Panc1 (cell line): ENCODE data around the gene ABCA7. TPM values are rescaled to one million over a fixed set of nuclear protein-coding genes. Genes with fewer than 3 reads are reported as not detected.

ENCODE experiments used
- ATAC-seq: fragments of 200-7000 bp; cut with Tn5 transposase; 2 replicates; pipeline ENCODE4 v1.9.1; 2020; ENCODE audit warnings: mild to moderate bottlenecking, moderate library complexity
- BruUV-seq: library from RNA; stranded (reverse); fragments of 400-500 nt; replicated peaks from 2 replicates; lab custom pipeline; 2021; lab: Mats Ljungman, UMichigan
- CTCF ChIA-PET: fragments of 300-600 bp; sonication (Branson Sonifier 250); formaldehyde crosslinking; loops from one replicate; lab custom pipeline; 2022; ENCODE audit warnings: antibody characterized with exemption; lab: Charles Lee
- POLR2A ChIA-PET: fragments of 300-600 bp; sonication (Branson Sonifier 250); formaldehyde crosslinking; loops from one replicate; lab custom pipeline; 2022; ENCODE audit warnings: antibody characterized with exemption; lab: Charles Lee
- DNase-seq: peaks from one replicate; pipeline ENCODE4 v3.0.0-alpha.2; 2010; ENCODE audit warnings: low read depth, low spot score
- H3K27ac ChIP-seq: 2 replicates; pipeline ENCODE4 v1.5.1; 2011; ENCODE audit warnings: mild to moderate bottlenecking, low read length, inconsistent platforms
- H3K27me3 ChIP-seq: fragments of 200-500 bp; sonication (Bioruptor generic); 2 replicates; pipeline ENCODE4 v1.6.0; 2014; ENCODE audit warnings: low read length, inconsistent platforms; ENCODE audit not compliant: control insufficient read depth, insufficient read depth
- H3K36me3 ChIP-seq: fragments of 200-500 bp; sonication (Bioruptor generic); 2 replicates; pipeline ENCODE4 v1.5.1; 2014; ENCODE audit warnings: inconsistent platforms, mild to moderate bottlenecking, low read length, moderate library complexity; ENCODE audit not compliant: control insufficient read depth, insufficient read depth
- H3K4me1 ChIP-seq: 2 replicates; pipeline ENCODE4 v1.5.1; 2011; ENCODE audit warnings: inconsistent platforms, mild to moderate bottlenecking, low read length, moderate library complexity; ENCODE audit not compliant: control insufficient read depth, insufficient read depth
- H3K4me3 ChIP-seq, 2 experiments: 2 replicates each; pipeline ENCODE4 v1.5.1; 2011 to 2012; ENCODE audit warnings: low read depth in 2 of 2, low read length in 2 of 2, mild to moderate bottlenecking in 2 of 2, inconsistent platforms in 1 of 2, moderate library complexity in 1 of 2
- H3K9me3 ChIP-seq: fragments of 200-500 bp; sonication (Bioruptor generic); 2 replicates; pipeline ENCODE4 v1.5.1; 2014; ENCODE audit warnings: low read depth, mild to moderate bottlenecking, inconsistent platforms, low read length, moderate library complexity; ENCODE audit not compliant: control insufficient read depth, insufficient read depth
- CTCF ChIP-seq: fragments of 450-650 bp; IDR thresholded peaks from 2 replicates; pipeline ENCODE4 v1.5.1; 2017; ENCODE audit warnings: mild to moderate bottlenecking
- POLR2AphosphoS5 ChIP-seq: IDR thresholded peaks from 2 replicates; pipeline ENCODE4 v1.6.1; 2012; ENCODE audit warnings: mild to moderate bottlenecking, low read depth, low read length, moderate library complexity
- REST ChIP-seq, 2 experiments: IDR thresholded peaks; 2 replicates each; pipeline ENCODE4 v1.6.1; 2011 to 2012; ENCODE audit warnings: low read depth in 2 of 2, control low read depth in 1 of 2, low read length in 1 of 2, mild to moderate bottlenecking in 1 of 2, moderate library complexity in 1 of 2; ENCODE audit not compliant: insufficient read depth in 1 of 2
- SIN3A ChIP-seq: IDR thresholded peaks from 2 replicates; pipeline ENCODE4 v1.6.1; 2012; ENCODE audit warnings: low read depth, mild to moderate bottlenecking, low read length, moderate library complexity, borderline replicate concordance; ENCODE audit not compliant: insufficient read depth
- TCF7L2 ChIP-seq: IDR thresholded peaks from 2 replicates; pipeline ENCODE4 v1.6.1; 2011; ENCODE audit warnings: mild to moderate bottlenecking, low read depth, low read length, inconsistent platforms
- in situ Hi-C: cut with HindIII; loops from 2 replicates; pipeline ENCODE4 v1.10.0; 2016; ENCODE audit warnings: low sequenced_read_pairs, low pct_unique_long_range_greater_than_20kb
- intact Hi-C: fragments of 100-400 bp; cut with micrococcal nuclease; formaldehyde crosslinking; loops from one replicate; pipeline ENCODE4 v1.10.0; 2022; ENCODE audit not compliant: unreplicated experiment
- total RNA-seq: library from RNA; stranded (reverse); gene quantifications from one replicate; pipeline ENCODE4 v1.2.1, GENCODE V29; 2021; ENCODE audit not compliant: unreplicated experiment

ABCA7 gene
- total RNA-seq, 1 experiment from 2014 or later, result 47.5 TPM

GRCh38 chr19:1051791-1052190, 11.9 kb downstream of the ABCA7 start:
- Histone ChIP-seq H3K9me3 (no peaks in the 10 kb centered on the region), H3K27ac (no peak overlapping the region), H3K36me3 (no peaks in the 10 kb centered on the region), H3K4me3 (no peak overlapping the region), H3K27me3 (no peaks in the 10 kb centered on the region), H3K4me1 (no peaks in the 10 kb centered on the region)
- CTCF ChIA-PET, result no interaction called here
- TF ChIP-seq POLR2AphosphoS5 (no peak), TCF7L2 (no peak), SIN3A (no peak), REST (IDR thresholded peaks at IDR 0.05; ENCODE audit: insufficient read depth in 1 of 2, low read depth in 2 of 2, low read length in 1 of 2) (no peak), CTCF (no peak)
- in situ Hi-C loops, result no loop called here
- POLR2A ChIA-PET, result no interaction called here
- intact Hi-C loops, result no loop called here
- ATAC-seq (no peak), DNase-seq (no peak)
- BruUV-seq, result no TSS peak

- DNase-seq, result no peak
- no peaks in the 10 kb centered on the region for H3K9me3 ChIP-seq
- intact Hi-C loops, result no loop called here
- H3K27me3 ChIP-seq, result no peaks in the 10 kb centered on the region
- H3K4me3 ChIP-seq, result no peak overlapping the region
- H3K27ac ChIP-seq, result no peak overlapping the region
- no peaks in the 10 kb centered on the region for H3K4me1 ChIP-seq
- 0 out of 2 replicates have a peak, but pooled peaks have one; percentile 39 for ATAC-seq
- no TSS peak for BruUV-seq
- POLR2A ChIA-PET, result no interaction called here
- TF ChIP-seq SIN3A, result no peak
- no peak for TF ChIP-seq CTCF
- CTCF ChIA-PET, result no interaction called here
- no peaks in the 10 kb centered on the region for H3K36me3 ChIP-seq
- in situ Hi-C loops, result no loop called here
Measured at GRCh38 chr19:1052349-1052975, 12.6 kb downstream of the ABCA7 start.
